Measurements from ENCODE around the gene HOXD12.

The HOXD12 gene

DNA sequence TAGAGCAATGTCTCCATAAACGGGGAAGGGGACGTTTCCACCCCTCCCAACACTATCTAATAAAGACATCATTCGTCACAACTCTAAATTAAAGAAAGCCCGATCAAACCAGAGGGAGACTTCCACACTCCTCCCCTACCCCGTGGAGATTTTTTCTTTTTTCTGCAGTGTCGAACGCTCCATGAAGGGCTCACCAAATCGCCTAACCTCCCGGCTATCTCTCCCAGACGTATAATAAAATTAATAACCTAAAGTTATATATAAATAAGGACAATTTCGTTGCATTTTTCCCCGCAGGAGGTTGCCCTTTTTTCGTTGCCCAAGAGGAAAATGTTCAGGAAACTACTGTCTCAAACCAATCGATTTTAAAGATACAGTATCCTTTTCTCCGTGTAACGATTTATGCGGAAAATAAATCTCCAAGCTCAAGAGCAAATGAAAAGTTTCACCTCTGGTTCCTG, 18.2 kb upstream of the HOXD12 start:
- no peak for DNase-seq

GRCh38 chr2:176081837-176082524, 17.6 kb upstream of the HOXD12 start:
- DNase-seq: no peak

DNA sequence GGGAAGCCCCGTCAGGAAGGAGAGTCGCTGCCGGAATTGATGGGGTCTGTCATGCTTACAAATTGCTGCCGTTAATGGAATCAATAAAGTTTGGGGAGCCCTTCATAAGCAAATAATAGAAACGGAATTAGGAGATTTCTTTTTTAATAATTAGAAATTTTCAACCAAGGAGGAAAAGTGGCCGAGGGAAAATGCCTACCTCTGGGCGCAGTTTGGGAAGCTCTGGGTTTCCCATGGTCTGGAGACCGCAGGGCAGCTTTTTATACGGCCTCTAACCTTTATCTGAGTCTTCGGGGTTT, 17.1 kb upstream of the HOXD12 start:
- no peak for DNase-seq

- DNase-seq: no peak
Observed at GRCh38 chr2:176082824-176083751, 16.5 kb upstream of the HOXD12 start.

DNA sequence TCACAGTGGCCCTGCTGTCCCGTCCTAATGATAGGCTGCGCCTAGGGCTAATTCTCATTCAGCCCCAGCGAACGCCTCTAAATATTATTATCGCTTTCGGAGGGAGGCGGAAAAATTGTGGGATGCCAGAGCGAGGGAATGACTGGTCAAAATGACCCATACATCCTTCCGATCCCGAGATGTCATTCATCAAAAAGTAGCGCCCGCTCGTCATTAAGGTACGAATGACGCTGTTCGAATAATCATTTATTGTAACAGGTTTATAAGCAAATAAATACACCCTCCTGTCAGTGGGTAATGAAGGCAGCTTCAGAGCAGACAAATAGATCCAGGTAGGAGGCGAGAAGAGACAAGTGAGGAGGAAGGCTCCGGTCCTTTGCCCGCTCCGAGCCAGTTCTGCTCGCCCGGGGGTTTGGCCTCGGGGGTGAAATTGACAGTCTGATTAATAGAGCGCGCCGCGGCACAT, 15.8 kb upstream of the HOXD12 start, which contains the start of gene EVX2:
EVX2 (minus strand) TSS at position 167 of the 466 bp plus-strand sequence. CDS start 186 bp downstream, outside the sequence.
- DNase-seq: no peak

- no peak for DNase-seq
Observed at GRCh38 chr2:176084611-176085119, 14.9 kb upstream of the HOXD12 start.

- DNase-seq: no peak
Observed at GRCh38 chr2:176085120-176085788, 14.3 kb upstream of the HOXD12 start.

DNA sequence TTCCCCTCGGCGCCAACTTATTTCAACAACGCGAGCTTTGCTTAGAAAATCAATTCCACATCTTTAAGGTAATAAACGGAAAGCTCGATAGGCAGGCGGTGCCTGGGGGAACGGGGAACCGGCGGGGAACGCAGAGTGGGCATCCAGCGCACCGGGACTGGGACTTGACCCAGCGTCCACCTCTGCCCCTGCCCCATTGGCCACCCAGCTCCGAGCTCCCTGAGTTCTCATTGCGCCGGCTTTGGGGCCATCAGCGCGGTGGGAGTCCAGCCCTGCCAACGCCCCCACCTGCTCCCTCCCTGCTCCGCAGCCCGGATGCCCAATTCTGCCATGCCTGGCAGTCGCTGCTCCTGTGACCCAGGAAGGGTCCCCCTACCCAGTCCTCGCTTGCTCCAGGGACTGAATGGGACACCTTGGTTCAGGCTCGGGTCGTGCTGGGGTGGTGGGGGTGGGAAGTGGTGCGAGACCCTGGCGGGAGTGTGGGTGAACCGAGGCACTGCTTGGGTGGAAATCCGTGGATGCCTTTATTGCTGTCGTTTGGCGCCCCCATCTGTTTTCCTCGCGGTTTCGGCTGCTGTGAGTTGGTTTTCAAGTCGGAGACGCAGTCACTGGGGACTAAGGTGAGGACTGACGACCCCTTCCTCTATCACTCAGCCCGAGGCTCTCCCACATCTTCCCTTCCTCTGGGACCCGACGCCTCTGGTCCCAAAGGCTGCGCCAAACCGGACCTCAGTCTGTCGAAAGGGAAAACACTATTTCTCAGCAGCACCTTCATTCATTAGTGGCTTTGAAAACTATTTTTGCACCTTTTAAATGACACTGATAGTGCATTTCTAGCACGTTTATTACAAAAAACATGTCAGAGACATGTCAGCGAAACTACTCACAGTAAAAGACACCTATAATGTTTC, 13.5 kb upstream of the HOXD12 start:
- DNase-seq: no peak

DNA sequence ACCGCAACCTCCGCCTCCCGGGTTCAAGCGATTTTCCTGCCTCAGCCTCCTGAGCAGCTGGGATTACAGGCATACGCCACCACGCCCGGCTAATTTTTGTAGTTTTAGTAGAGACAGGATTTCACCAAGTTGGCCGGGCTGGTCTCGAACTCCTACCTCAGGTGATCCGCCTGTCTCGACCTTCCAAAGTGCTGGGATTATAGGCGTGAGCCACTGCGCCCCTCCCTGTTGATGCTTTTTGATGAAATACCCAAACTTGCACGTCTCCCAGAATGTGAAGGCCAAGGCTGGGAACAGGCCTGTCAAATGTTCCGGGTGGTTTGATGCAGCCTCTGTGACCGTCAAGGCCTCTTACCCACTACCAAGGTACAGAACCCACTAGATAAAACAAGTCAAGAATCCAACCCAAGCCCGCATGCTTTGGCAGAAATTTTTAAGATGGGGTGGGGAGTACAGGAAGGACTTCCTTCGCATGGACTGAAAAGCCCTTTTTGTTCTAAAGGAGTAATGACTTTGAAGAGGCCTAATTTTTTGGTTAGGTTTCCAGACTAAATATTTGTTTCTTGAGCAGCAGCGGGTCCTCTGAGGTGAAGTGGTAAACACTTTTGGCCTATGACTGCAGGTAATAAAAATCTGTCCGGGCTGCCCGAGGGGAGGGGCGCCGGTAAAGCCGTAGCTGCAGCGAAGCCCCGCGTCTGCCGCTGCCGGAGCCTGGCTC, 12.1 kb upstream of the HOXD12 start:
- DNase-seq: no peak

DNA sequence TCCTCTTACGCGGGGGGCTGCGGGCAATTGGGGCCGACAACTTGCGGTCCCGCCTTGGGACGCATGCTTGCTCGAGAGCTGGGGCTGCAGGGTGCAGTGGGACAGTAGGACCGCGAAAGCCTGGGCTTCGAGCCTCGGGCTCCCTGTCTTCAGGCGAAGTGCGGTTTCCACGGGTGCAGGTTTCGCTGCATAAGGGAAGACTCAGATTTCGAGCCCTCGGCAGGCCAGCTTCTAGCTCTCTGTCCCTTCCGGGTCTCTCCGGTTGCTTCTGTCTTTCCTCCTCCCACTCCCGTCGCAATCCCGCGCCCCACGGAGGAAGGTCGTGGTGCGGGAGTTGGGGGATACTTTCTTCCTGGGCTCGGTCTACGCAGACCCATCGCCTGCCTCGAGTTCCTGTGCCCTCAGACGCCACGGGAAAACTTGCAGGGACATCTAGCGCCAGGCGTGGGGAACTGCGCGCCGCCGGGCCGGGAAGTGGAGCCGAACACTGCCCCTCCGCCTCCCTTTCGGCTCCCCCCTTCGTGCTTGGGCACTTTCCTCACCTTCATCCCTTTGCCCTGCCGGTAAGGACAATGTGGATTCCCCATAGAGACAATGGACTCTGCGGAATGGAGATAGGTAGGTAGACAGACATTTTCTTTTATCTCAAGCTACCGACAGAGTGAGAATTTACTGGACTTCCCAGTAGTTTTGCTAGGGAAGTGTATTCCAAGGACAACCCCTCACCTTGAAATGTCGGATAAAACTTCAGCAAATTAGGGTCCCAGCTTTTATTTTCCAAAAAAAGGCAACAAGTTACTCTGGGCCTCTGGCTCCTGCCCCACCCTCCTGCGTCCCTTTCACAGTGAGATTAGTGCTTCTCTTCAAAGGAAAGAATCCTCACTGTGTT, 11.3 kb upstream of the HOXD12 start:
- DNase-seq: peak in 1 of 2 donors; percentile 29

DNA sequence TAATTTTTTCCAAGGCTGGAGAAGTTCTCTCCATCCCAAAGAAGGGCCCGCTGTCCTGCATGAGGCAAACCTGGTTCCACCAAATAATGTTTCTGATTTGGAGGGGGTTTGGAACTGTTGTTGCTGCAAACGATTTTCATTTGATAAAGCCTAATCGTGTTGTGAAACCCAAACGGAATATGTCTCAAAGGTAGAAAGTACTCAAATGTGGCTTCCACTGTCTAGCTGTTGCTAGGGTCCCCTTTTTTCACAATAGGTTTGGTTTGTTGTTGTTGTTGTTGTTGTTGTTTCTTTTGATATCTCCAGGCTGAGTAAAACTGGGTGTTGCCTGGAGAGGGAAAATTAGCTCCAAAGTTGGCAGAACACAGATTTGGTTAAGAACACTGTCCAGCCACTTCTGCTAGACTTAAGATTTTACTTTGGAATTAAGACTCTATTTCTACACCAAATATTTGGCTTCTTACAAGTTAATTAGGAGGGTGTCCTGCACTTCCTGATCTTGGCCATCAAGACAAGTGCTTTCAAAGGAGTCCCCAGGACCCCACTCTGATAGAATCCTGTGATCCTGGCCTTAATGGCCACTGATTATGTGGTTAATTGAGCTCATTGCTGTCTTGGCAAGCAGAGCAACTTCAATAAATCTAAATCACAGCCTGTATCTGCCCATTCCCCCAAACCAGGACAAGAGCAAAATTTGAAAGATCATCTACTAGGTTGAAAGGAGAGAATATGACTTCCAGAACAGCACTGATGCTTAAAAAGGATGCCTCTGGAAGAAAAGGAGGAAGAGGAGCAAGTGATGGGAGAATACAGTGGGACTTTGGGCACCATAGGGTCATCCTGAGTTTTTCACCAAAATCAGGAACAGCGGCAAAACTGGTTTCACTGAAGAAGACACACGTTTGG, 10.4 kb upstream of the HOXD12 start:
- no peak for DNase-seq

DNA sequence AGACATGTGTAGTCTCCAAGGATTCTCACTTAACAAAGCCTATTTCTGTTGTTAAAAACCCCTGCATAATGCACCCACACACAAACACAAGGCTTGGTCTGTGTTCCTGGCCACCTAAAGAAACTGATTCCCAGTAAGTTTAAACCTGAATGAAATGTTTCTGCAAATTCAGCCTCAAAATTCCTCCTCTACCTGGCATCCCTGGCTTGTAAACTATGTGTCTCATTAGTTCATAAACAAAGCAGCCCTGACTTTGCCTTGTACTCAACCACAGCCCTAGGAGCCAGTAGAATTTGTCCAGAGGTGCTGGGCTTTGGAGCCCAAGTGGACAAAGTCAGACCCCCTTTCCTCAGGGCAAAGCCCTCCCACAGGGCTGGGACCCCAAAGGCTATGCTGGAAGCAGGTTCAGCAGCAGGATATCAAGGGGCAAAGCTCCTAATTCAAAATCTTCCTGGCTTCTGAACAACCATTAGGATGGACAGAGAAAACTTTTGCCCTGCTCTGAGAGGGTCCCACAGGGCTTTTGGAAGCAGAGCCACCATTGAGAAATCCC, 9.7 kb upstream of the HOXD12 start:
- no peak for DNase-seq

- DNase-seq: no peak
Observed at GRCh38 chr2:176090862-176091261, 8.7 kb upstream of the HOXD12 start.

DNA sequence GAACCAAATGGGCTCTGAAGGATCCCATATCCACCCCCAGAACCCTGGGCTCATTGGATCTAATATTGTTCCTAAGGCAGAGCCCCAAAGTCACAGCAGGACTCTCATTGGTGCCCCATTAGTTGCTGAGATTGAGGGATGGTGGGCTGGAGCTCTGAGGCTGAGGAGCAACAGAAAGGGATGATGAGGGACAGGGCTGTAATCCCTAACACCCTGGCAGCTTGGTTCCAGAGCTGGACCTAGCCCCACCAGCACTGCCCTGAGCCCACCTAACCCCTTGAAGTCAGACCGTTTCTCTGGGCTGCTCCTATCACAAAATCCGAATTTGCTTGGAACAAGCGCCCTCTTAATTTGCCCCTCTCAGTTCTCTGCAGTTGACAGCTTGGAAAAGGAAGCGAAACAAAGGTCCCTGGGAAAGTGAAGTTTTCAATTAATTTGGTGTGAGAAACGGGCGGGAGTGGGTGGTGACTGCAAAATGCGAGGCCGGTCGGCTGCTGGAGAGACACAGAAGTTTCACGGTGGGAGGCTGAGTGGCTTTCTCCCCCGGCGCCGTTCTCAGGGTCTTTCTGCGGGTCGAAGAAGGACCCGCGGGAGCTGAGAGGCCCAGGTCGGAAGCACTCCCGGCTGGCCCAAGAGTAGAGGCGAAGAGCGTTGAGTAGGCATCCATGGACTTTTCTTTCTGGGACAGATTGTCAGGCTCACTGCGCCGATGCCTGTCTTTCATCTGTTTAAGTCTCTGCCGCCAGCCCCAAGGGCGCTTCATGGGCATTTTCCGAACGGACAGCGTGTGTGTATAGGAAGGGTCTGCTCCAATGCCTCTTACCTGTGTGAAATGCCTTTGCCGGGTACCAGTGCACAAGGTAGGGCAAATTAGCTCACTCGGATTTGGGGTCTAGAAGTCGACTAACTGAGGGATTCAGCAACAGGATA, 8.0 kb upstream of the HOXD12 start:
- peak in 1 of 2 donors; percentile 7 for DNase-seq

DNA sequence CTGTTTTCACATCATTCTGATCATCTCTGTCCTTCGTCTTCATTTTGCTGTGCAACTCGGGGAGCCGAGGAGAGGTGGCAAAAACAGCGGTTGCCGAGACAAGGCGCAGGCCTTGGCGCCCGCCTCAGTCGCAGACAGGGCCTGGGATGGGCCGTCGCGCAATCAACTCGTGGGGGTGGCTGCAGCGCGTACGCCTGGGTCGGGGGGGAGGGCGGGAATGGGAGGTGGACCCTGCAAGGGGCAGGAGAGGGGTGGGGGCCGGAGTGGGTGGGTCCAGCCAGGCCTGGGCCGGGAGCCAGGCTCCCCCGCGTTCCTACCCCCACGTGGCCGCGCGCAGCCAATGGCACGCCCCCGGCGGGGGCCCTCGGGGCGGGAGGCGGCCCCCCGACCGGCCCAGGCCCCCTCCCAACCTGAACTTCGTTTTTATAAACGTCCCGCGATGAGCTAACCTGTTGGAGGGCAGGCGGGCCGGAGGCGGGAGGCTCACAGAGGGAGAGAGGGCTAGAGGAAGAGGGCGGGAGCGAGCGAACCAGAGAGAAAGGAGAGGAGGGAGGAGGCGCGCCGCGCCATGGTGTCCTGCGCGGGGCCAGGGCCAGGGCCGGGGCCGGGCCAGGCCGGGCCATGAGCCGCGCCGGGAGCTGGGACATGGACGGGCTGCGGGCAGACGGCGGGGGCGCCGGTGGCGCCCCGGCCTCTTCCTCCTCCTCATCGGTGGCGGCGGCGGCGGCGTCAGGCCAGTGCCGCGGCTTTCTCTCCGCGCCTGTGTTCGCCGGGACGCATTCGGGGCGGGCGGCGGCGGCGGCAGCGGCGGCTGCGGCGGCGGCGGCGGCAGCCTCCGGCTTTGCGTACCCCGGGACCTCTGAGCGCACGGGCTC, 7.1 kb upstream of the HOXD12 start, which contains the start of gene HOXD13:
HOXD13 (plus strand) TSS at position 452 of the 875 bp plus-strand sequence; CDS start at position 622, 170 bp downstream.
- DNase-seq: peak in 1 of 2 donors; percentile 7

DNA sequence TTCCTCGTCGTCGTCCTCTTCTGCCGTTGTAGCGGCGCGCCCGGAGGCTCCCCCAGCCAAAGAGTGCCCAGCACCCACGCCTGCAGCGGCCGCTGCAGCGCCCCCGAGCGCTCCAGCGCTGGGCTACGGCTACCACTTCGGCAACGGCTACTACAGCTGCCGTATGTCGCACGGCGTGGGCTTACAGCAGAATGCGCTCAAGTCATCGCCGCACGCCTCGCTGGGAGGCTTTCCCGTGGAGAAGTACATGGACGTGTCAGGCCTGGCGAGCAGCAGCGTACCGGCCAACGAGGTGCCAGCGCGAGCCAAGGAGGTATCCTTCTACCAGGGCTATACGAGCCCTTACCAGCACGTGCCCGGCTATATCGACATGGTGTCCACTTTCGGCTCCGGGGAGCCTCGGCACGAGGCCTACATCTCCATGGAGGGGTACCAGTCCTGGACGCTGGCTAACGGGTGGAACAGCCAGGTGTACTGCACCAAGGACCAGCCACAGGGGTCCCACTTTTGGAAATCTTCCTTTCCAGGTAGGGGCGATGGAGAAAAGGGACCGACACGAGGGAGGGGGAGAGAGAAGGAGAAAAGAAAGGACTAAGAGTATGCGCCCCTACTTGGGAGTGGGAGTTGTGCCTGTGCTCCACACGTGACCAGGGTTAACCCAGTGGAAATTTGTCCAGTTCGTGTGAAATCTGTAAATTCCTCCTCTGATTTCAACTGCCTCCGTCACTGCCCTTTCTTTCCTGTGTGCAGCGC, 6.3 kb upstream of the HOXD12 start:
- peak in 1 of 2 donors; percentile 2 for DNase-seq
